Neural cell (in vitro differentiated cells): ENCODE measurements around the gene MTX1.

Source experiments
- EZH2 ChIP-seq: fragments of 200-600, 300-800 bp; shearing (Covaris generic), sonication (generic); IDR thresholded peaks from 2 replicates; pipeline ENCODE4 v1.6.1; 2014; ENCODE audit warnings: antibody characterized with exemption, low read length, borderline replicate concordance, mild to moderate bottlenecking; ENCODE audit not compliant: insufficient read depth, poor library complexity, severe bottlenecking
- MXI1 ChIP-seq: fragments of 450-650 bp; conservative IDR thresholded peaks from 2 replicates; pipeline ENCODE4 v1.6.1; 2014; ENCODE audit warnings: antibody characterized with exemption, mild to moderate bottlenecking; ENCODE audit not compliant: poor library complexity, severe bottlenecking
- POLR2AphosphoS5 ChIP-seq: IDR thresholded peaks from 2 replicates; pipeline ENCODE4 v1.6.1; 2012
- TAF1 ChIP-seq: IDR thresholded peaks from 2 replicates; pipeline ENCODE4 v1.6.1; 2012; ENCODE audit warnings: low read depth
- TF ChIP-seq, protein P1 (sequence below): fragments of 450-650 bp; IDR thresholded peaks from 2 replicates; pipeline ENCODE4 v1.5.1; 2014; ENCODE audit warnings: antibody characterized with exemption, mild to moderate bottlenecking, moderate library complexity; ENCODE audit not compliant: poor library complexity, severe bottlenecking

DNA sequence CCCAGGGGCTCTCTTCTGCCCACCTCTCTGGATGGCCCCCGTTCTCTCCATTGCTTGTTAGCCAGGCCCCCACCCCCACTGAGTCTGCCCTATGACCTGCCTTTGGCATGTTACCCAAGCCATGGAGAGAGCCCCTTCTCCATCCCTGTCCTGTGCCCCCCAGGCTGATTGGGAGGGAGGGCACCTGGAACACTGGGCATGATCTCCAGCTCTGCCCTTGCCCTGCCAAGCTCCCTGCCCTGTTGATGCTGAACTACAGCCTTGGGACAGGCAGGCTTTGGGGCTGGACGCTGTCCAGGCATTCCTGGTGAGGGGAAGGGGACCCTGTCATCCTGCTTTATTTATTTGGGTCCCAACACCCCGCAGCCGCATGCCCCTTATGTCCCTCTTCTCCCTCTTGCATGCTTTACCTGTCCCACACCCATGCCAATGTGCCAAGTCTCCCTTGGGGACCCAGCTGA lies 24.1 kb upstream of the MTX1 start:
- TF ChIP-seq, protein P1, sequence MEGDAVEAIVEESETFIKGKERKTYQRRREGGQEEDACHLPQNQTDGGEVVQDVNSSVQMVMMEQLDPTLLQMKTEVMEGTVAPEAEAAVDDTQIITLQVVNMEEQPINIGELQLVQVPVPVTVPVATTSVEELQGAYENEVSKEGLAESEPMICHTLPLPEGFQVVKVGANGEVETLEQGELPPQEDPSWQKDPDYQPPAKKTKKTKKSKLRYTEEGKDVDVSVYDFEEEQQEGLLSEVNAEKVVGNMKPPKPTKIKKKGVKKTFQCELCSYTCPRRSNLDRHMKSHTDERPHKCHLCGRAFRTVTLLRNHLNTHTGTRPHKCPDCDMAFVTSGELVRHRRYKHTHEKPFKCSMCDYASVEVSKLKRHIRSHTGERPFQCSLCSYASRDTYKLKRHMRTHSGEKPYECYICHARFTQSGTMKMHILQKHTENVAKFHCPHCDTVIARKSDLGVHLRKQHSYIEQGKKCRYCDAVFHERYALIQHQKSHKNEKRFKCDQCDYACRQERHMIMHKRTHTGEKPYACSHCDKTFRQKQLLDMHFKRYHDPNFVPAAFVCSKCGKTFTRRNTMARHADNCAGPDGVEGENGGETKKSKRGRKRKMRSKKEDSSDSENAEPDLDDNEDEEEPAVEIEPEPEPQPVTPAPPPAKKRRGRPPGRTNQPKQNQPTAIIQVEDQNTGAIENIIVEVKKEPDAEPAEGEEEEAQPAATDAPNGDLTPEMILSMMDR: no peak
- TF ChIP-seq POLR2AphosphoS5 (peak; percentile 12), EZH2 (no peak), MXI1 (no peak), TAF1 (no peak)
